ENCODE data around the gene ANKRD17.

GRCh38 chr4:73068491-73069337 is 189.9 kb downstream of the ANKRD17 start:
- TF ChIP-seq, protein P1, sequence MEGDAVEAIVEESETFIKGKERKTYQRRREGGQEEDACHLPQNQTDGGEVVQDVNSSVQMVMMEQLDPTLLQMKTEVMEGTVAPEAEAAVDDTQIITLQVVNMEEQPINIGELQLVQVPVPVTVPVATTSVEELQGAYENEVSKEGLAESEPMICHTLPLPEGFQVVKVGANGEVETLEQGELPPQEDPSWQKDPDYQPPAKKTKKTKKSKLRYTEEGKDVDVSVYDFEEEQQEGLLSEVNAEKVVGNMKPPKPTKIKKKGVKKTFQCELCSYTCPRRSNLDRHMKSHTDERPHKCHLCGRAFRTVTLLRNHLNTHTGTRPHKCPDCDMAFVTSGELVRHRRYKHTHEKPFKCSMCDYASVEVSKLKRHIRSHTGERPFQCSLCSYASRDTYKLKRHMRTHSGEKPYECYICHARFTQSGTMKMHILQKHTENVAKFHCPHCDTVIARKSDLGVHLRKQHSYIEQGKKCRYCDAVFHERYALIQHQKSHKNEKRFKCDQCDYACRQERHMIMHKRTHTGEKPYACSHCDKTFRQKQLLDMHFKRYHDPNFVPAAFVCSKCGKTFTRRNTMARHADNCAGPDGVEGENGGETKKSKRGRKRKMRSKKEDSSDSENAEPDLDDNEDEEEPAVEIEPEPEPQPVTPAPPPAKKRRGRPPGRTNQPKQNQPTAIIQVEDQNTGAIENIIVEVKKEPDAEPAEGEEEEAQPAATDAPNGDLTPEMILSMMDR (IDR thresholded peaks at IDR 0.05; ENCODE audit: insufficient read depth, low read depth, low read length), result no peak
- TF ChIP-seq EZH2 (IDR thresholded peaks at IDR 0.05; ENCODE audit: insufficient read depth, low read length), result no peak
